Left ventricle myocardium inferior (tissue), 1 donor: Measurements from ENCODE around the gene WDR72. TPM values are rescaled to one million over a fixed set of nuclear protein-coding genes. Genes with fewer than 3 reads are reported as not detected.
"Not testable (repeated sequence)": the region's sequence is repeated elsewhere in the genome, so short reads cannot be mapped to it uniquely, and the experiment has no call there.

Source experiments
- DNase-seq: peaks from one replicate; pipeline ENCODE4 v3.0.0-alpha.2; 2020
- H3K27ac ChIP-seq: fragments of 200-600 bp; replicated peaks from 2 replicates; pipeline ENCODE4 v1.8.0; 2021
- H3K27me3 ChIP-seq: fragments of 200-600 bp; 2 replicates; pipeline ENCODE4 v1.8.0; 2021; ENCODE audit warnings: low read depth
- H3K36me3 ChIP-seq: fragments of 200-600 bp; 2 replicates; pipeline ENCODE4 v1.8.0; 2021
- H3K4me1 ChIP-seq: fragments of 200-600 bp; 2 replicates; pipeline ENCODE4 v1.8.0; 2021
- H3K4me3 ChIP-seq: fragments of 200-600 bp; 2 replicates; pipeline ENCODE4 v1.8.0; 2021; ENCODE audit warnings: mild to moderate bottlenecking, moderate library complexity
- H3K9me3 ChIP-seq: fragments of 200-600 bp; replicated peaks from 2 replicates; pipeline ENCODE4 v1.8.0; 2021
- intact Hi-C: fragments of 100-400 bp; cut with micrococcal nuclease; formaldehyde crosslinking; loops from one replicate; pipeline ENCODE4 v1.11.0; 2022
- total RNA-seq: library from RNA; stranded (reverse); fragmentation: NEBNext Ultra II Directional; extraction: Animal tissue kit (Norgen Biotek cat#: 25700); gene quantifications from one replicate; pipeline ENCODE4 v1.2.1, GENCODE V29; 2021
- TF ChIP-seq, protein P1 (sequence below): fragments of 200-600 bp; IDR thresholded peaks from 2 replicates; pipeline ENCODE4 v1.8.0; 2021; ENCODE audit warnings: antibody characterized with exemption, mild to moderate bottlenecking, borderline replicate concordance
- donor health status: DM: no; HTN: yes; CAD: no; lungs with severe emphysema.

Gene WDR72
- total RNA-seq, 1 donor from 2014 or later = not detected

DNA sequence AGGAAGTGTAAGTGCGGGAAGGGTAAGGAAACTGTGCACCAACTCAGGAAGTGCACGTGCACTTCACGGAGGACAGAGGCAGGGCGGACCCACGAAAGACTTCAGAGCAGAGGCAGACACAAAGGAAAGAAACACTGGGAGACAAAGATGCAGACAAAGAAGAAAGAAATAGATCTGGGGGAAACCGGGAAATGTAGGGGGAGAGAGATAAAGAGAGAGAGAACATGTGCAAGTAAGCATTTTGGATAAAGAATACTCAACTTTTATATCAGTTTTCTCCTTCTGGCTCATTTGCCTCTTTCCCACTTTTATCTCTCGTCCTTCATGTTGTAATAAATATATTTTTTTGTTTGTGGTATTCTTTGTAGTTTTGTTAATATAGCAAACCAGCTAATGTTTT, 204.2 kb downstream of the WDR72 start:
- no peaks in the 10 kb centered on the region for H3K36me3 ChIP-seq
- TF ChIP-seq, protein P1, sequence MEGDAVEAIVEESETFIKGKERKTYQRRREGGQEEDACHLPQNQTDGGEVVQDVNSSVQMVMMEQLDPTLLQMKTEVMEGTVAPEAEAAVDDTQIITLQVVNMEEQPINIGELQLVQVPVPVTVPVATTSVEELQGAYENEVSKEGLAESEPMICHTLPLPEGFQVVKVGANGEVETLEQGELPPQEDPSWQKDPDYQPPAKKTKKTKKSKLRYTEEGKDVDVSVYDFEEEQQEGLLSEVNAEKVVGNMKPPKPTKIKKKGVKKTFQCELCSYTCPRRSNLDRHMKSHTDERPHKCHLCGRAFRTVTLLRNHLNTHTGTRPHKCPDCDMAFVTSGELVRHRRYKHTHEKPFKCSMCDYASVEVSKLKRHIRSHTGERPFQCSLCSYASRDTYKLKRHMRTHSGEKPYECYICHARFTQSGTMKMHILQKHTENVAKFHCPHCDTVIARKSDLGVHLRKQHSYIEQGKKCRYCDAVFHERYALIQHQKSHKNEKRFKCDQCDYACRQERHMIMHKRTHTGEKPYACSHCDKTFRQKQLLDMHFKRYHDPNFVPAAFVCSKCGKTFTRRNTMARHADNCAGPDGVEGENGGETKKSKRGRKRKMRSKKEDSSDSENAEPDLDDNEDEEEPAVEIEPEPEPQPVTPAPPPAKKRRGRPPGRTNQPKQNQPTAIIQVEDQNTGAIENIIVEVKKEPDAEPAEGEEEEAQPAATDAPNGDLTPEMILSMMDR = no peak
- no peak for DNase-seq
- no peaks in the 10 kb centered on the region for H3K27me3 ChIP-seq
- intact Hi-C loops = no loop called here
- H3K9me3 ChIP-seq = no peaks in the 10 kb centered on the region
- no peaks in the 10 kb centered on the region for H3K4me1 ChIP-seq
- H3K27ac ChIP-seq = no peak overlapping the region
- H3K4me3 ChIP-seq = no peak overlapping the region

- H3K4me3 ChIP-seq = no peak overlapping the region
- no peaks in the 10 kb centered on the region for H3K27me3 ChIP-seq
- intact Hi-C loops = no loop called here
- no peaks in the 10 kb centered on the region for H3K4me1 ChIP-seq
- no peaks in the 10 kb centered on the region for H3K36me3 ChIP-seq
- TF ChIP-seq, protein P1 = no peak
- no peaks in the 10 kb centered on the region for H3K9me3 ChIP-seq
- H3K27ac ChIP-seq = no peak overlapping the region
- no peak for DNase-seq
These were observed 209.7 kb downstream of the WDR72 start for GRCh38 chr15:53549697-53550305.

DNA sequence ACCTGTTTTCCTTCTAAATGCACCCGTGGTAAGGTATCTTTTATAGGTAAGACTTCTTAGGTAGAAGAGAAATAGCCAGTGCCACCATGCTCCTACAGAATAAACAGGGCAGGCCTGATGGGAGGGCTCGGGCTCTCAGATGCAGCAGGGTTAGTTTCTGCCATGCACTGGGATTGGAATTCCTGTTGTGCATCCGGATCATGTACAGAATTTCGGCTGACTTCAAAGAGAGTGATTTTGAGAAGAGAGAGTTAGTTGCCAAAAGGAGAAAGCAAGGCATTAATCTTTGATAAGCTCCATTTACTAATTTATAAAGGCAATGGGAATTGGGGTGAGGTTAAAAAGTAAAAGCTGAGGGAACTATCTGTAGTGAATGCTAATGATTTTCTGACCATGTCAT, 211.2 kb downstream of the WDR72 start:
- no peak for DNase-seq
- TF ChIP-seq, protein P1 = no peak
- H3K36me3 ChIP-seq = no peaks in the 10 kb centered on the region
- H3K9me3 ChIP-seq = no peaks in the 10 kb centered on the region
- H3K27me3 ChIP-seq = no peaks in the 10 kb centered on the region
- intact Hi-C loops = no loop called here
- no peak overlapping the region for H3K4me3 ChIP-seq
- H3K4me1 ChIP-seq = no peaks in the 10 kb centered on the region
- H3K27ac ChIP-seq = no peak overlapping the region

DNA sequence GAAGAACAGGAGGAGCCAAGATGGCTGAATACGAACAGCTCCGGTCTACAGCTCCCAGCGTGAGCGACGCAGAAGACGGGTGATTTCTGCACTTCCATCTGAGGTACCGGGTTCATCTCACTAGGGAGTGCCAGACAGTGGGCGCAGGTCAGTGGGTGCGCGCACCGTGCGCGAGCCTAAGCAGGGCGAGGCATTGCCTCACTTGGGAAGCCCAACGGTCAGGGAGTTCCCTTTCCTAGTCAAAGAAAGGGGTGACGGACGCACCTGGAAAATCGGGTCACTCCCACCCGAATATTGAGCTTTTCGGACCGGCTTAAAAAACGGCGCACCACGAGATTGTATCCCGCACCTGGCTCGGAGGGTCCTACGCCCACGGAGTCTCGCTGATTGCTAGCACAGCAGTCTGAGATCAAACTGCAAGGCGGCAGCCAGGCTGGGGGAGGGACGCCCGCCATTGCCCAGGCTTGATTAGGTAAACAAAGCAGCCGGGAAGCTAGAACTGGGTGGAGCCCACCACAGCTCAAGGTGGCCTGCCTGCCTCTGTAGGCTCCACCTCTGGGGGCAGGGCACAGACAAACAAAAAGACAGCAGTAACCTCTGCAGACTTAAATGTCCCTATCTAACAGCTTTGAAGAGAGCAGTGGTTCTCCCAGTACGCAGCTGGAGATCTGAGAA, 218.7 kb downstream of the WDR72 start:
- intact Hi-C loops, DNase-seq, H3K4me1 ChIP-seq, H3K4me3 ChIP-seq, H3K9me3 ChIP-seq, H3K27ac ChIP-seq, H3K27me3 ChIP-seq, H3K36me3 ChIP-seq: not testable (repeated sequence)

- Histone ChIP-seq H3K4me3 (no peak overlapping the region), H3K36me3 (no peaks in the 10 kb centered on the region), H3K27ac (no peak overlapping the region), H3K9me3 (peaks cover 6% of the 10 kb centered on the region), H3K27me3 (no peaks in the 10 kb centered on the region), H3K4me1 (no peaks in the 10 kb centered on the region)
- intact Hi-C loops = no loop called here
- TF ChIP-seq, protein P1 = no peak
- no peak for DNase-seq
These were observed 219.6 kb downstream of the WDR72 start for GRCh38 chr15:53539878-53540277.

- TF ChIP-seq, protein P1 = no peak
- no peak for DNase-seq
- Histone ChIP-seq H3K4me1 (no peaks in the 10 kb centered on the region), H3K9me3 (peaks cover 6% of the 10 kb centered on the region), H3K4me3 (no peak overlapping the region), H3K27me3 (no peaks in the 10 kb centered on the region), H3K36me3 (no peaks in the 10 kb centered on the region), H3K27ac (no peak overlapping the region)
- intact Hi-C loops = no loop called here
These were observed 222.9 kb downstream of the WDR72 start for GRCh38 chr15:53536479-53537120.
